Epidermal melanocyte (primary cell): ENCODE data around the gene CTXN3.

Experiments
- DNase-seq: peaks from one replicate; pipeline ENCODE4 v3.0.0; 2011; ENCODE audit warnings: low spot score; ENCODE audit not compliant: insufficient read length

Gene CTXN3

GRCh38 chr5:127697894-127698600 lies 49.2 kb downstream of the CTXN3 start:
- DNase-seq: no peak

DNA sequence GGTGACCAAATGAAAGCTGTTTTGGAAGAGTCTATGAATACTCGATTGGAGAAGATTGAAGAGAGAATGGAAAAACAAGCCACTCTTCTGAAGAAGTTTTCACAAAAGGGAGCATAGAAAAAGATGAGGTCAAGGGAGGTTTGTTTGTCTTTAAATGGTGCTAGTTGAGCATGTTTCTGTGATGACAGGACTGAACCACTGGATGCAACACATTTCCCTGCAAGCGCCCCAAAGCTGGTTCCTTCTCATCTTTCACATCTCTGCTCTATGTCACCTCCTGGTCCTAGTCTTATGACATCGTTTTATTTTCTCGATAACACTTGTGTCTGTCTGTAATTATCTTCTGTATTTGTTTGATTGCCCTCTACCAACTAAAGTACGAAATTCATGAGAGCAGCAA lies 50.5 kb downstream of the CTXN3 start:
- no peak for DNase-seq

DNA sequence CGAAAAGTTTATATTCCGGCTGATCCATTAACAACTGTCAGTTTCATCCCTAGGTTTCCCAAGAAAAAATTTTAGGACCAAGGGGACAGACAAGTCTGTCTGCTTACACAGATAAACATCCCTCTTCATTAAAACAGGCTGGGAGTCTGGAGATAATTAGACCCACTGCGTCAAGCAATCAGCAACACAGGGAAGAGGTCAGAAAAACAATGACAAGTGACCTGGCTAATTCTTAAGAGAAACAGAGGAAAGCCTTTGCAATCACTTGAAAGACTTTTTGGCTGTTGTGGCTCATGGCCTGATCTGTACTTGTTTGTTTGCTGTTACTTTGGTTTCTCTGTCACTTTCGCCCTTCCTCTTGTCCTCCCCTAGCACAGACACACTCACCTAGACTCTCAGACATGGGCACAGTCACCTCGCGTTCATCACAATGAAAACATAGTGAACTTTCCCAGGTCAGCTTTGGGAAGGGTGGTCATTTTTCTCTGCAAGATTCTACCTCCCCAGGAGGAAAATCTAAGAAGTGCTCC lies 51.4 kb downstream of the CTXN3 start:
- DNase-seq: no peak

GRCh38 chr5:127702434-127702833 lies 53.6 kb downstream of the CTXN3 start:
- DNase-seq: no peak

GRCh38 chr5:127702926-127703561 lies 54.2 kb downstream of the CTXN3 start, which contains the start of gene CCDC192:
Gene CCDC192 (plus strand): TSS chr5:127703391. CDS start chr5:127703446, 55 bp downstream.
- no peak for DNase-seq

DNA sequence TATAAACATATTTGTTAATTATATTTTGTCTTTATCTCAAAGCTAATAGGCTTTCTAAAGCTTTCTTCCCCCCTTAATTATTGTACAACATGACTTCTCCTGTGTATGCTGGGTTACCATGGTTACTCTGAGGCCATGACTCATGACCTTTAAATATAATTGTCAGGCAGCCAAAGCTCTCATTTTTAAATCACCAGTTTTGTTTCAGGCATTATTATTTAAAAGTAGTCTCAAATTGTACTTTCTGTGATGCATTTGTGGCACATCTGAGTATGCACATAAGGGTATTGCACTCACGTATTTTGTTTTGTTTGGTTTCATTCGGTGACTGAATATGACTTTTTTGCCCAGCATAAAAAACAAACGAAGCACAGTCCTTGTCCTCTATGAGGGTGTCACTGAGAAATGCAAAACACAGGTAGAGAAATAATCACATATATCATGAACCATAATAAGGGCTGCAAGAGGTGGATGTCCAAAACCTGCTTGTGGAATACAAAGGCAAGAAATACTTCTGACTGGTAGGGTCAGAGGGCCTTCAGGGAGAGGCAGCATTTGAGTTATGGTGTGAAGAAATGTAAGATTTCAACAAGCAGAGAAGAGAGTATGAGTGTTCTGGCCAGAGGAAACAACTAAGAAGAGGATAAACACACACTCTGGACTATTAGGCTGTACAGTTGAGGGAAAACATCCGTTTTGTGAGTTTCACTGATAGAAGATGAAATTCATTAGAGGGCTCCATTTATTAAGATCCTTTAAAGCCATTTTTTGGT lies 56.4 kb downstream of the CTXN3 start:
- no peak for DNase-seq

DNA sequence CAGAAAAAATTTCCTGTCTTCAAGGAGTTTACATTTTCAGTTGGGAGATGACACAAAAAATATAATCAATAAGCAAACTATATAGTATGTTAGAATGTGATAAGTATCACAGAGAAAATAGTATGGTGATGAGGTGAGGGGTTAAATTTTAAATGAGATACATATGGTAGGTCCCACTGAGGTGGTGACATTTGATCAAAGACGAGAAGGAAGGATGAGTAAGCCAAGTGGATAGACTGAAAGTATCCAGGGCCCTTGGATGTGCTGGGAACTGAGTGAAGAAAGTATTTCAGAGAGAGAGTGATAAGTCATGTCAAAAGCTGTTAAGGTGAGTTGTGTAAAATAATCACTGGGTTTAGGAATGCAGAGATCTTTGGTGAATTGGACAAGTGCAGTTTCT lies 57.8 kb downstream of the CTXN3 start:
- no peak for DNase-seq

DNA sequence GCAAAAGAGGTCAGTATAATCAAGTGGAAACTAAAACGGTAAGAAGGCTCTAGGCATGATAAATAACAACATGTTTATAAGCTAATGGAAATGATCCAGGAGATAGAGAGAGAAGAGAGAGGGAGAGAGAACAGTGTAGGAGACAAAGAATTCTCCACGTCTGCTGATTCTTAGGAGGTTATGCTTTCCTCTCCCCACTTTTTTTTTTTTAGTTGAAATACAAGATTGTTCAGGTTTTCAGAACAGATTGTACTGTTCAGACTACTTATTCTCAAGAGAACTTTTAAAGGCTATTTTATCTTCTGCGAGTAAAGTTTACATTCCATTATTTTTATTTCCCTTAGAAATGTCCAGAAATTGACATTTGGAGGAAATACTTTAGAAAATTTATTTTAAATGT lies 58.3 kb downstream of the CTXN3 start:
- no peak for DNase-seq
